NCI-H748 (cell line): ENCODE measurements around the gene TUBB2A.
"Not testable (repeated sequence)": the region's sequence is repeated elsewhere in the genome, so short reads cannot be mapped to it uniquely, and the experiment has no call there.

Experiments
- DNase-seq: peaks from one replicate; lab custom pipeline; 2025; ENCODE audit not compliant: unreplicated experiment; lab: John Stamatoyannopoulos, UW

The TUBB2A gene

GRCh38 chr6:3181105-3181504 is 23.8 kb upstream of the TUBB2A start:
- no peak for DNase-seq

- not testable (repeated sequence) for DNase-seq
Measured at GRCh38 chr6:3179945-3180344, 22.6 kb upstream of the TUBB2A start.

- DNase-seq = not testable (repeated sequence)
Measured at GRCh38 chr6:3178666-3179065, 21.3 kb upstream of the TUBB2A start.

- peak; percentile 32 for DNase-seq
Measured at GRCh38 chr6:3176562-3177355, 19.4 kb upstream of the TUBB2A start.

- DNase-seq = no peak
Measured at GRCh38 chr6:3175715-3176402, 18.5 kb upstream of the TUBB2A start.

- not testable (repeated sequence) for DNase-seq
Measured at GRCh38 chr6:3173636-3174089, 16.3 kb upstream of the TUBB2A start.

- DNase-seq = not testable (repeated sequence)
Measured at GRCh38 chr6:3172789-3173188, 15.4 kb upstream of the TUBB2A start.

- not testable (repeated sequence) for DNase-seq
Measured at GRCh38 chr6:3171313-3172175, 14.2 kb upstream of the TUBB2A start.

GRCh38 chr6:3170676-3171075 is 13.3 kb upstream of the TUBB2A start:
- not testable (repeated sequence) for DNase-seq

- not testable (repeated sequence) for DNase-seq
Measured at GRCh38 chr6:3168046-3168445, 10.7 kb upstream of the TUBB2A start.

- DNase-seq = not testable (repeated sequence)
Measured at GRCh38 chr6:3166535-3167225, 9.3 kb upstream of the TUBB2A start.

GRCh38 chr6:3165631-3166534 is 8.5 kb upstream of the TUBB2A start:
- DNase-seq = no peak

GRCh38 chr6:3164388-3164787 is 7.0 kb upstream of the TUBB2A start:
- no peak for DNase-seq

GRCh38 chr6:3163248-3163594 is 5.9 kb upstream of the TUBB2A start:
- no peak for DNase-seq

GRCh38 chr6:3162565-3163247 is 5.4 kb upstream of the TUBB2A start:
- peak; percentile 94 for DNase-seq

GRCh38 chr6:3162067-3162497 is 4.7 kb upstream of the TUBB2A start:
- no peak for DNase-seq

- peak; percentile 91 for DNase-seq
Measured at GRCh38 chr6:3159805-3160781, 2.7 kb upstream of the TUBB2A start.
